ENCODE data around the gene CIITA. TPM values are rescaled to one million over a fixed set of nuclear protein-coding genes. Genes with fewer than 3 reads are reported as not detected.
"Not testable (repeated sequence)": the region's sequence is repeated elsewhere in the genome, so short reads cannot be mapped to it uniquely, and the experiment has no call there.

Gene CIITA
- polyA plus RNA-seq, 1 donor (not counting 4 experiments of a cell fraction or from before 2014, with no cell fraction given), result 0.05 TPM

- no peaks in the 10 kb centered on the region for H3K27me3 ChIP-seq (ENCODE audit: control insufficient read depth, extremely low read depth, insufficient read depth, low read length)
- H3K36me3 ChIP-seq (ENCODE audit: control insufficient read depth in 2 of 2, extremely low read depth in 1 of 2, insufficient read depth in 2 of 2, low read length in 2 of 2), result peaks cover 1 to 9% of the 10 kb centered on the region in 2 experiments
- no peak overlapping the region for H3K27ac ChIP-seq (ENCODE audit: control insufficient read depth, insufficient read depth, low read length)
- no peaks in the 10 kb centered on the region for H3K4me1 ChIP-seq (ENCODE audit: control insufficient read depth, extremely low read depth, insufficient read depth, low read length)
- TF ChIP-seq EZH2 (IDR thresholded peaks at IDR 0.05; ENCODE audit: low read length), result no peak
- TF ChIP-seq, protein P1, sequence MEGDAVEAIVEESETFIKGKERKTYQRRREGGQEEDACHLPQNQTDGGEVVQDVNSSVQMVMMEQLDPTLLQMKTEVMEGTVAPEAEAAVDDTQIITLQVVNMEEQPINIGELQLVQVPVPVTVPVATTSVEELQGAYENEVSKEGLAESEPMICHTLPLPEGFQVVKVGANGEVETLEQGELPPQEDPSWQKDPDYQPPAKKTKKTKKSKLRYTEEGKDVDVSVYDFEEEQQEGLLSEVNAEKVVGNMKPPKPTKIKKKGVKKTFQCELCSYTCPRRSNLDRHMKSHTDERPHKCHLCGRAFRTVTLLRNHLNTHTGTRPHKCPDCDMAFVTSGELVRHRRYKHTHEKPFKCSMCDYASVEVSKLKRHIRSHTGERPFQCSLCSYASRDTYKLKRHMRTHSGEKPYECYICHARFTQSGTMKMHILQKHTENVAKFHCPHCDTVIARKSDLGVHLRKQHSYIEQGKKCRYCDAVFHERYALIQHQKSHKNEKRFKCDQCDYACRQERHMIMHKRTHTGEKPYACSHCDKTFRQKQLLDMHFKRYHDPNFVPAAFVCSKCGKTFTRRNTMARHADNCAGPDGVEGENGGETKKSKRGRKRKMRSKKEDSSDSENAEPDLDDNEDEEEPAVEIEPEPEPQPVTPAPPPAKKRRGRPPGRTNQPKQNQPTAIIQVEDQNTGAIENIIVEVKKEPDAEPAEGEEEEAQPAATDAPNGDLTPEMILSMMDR (optimal IDR thresholded peaks at IDR 0.05 in 1 of 3, IDR thresholded peaks at IDR 0.05 in 1 of 3, conservative IDR thresholded peaks at IDR 0.05 in 1 of 3; ENCODE audit: extremely low read depth in 1 of 3, insufficient read depth in 2 of 3, low read length in 3 of 3), result no peak
- DNase-seq (ENCODE audit: low read depth, low spot score), result no peak
- no peak for FAIRE-seq
- no peaks in the 10 kb centered on the region for H3K9me3 ChIP-seq (ENCODE audit: control insufficient read depth, low read depth, low read length)
- no peak overlapping the region for H3K4me3 ChIP-seq (ENCODE audit: control insufficient read depth in 2 of 3, extremely low read depth in 1 of 3, insufficient read depth in 2 of 3, low read depth in 1 of 3, low read length in 3 of 3)
- peaks cover under 1% of the 10 kb centered on the region for H4K20me1 ChIP-seq (ENCODE audit: control insufficient read depth, extremely low read depth, insufficient read depth, low read length)
- no peaks in the 10 kb centered on the region for H3K79me2 ChIP-seq (ENCODE audit: control insufficient read depth, insufficient read depth, low read length)
- H2AFZ ChIP-seq (ENCODE audit: control insufficient read depth, low read length), result no peak overlapping the region
- H3K9me1 ChIP-seq (ENCODE audit: control insufficient read depth, extremely low read depth, insufficient read depth, low read length), result no peaks in the 10 kb centered on the region
- no peak overlapping the region for H3K9ac ChIP-seq (ENCODE audit: control insufficient read depth, extremely low read depth, insufficient read depth, low read length)
- no peak overlapping the region for H3K4me2 ChIP-seq (ENCODE audit: control insufficient read depth, extremely low read depth, insufficient read depth, low read depth, low read length)
- dilution Hi-C loops (cut with MboI; ENCODE audit: extremely low pct_ligation_motif_present, low sequenced_read_pairs), result no loop called here
Observed at GRCh38 chr16:10926867-10927266, 49.9 kb downstream of the CIITA start.

DNA sequence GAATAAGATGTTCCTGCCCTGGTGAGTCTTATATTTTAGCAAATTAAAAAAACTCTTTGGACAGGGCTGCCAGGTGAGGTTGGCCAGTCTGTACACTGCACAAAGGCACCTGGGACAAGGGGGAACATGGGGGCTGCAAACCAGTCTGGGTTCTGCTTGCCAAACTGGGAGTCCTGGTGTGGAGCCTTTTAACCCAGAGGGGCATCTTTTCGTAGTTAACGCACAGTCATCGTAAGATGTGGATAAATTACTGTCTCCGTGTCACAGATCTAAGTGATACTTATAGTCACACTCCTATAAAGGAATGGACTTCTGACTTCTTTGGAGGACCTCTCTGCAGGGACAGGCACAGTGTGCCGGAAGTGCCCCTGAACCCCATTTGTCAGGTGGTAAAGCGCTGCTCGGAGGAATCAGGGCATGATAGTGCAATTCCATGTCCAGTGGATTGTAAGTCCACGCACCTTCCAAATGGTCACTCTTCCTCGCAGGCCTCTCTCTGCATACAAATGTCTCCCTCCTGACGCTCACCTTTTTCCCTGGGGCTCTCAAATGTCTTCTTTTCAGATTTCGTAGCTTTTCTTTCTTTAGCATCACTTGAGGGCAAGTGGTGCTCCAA lies 50.6 kb downstream of the CIITA start:
- Histone ChIP-seq H3K4me1 (ENCODE audit: control insufficient read depth, extremely low read depth, insufficient read depth, low read length) (no peaks in the 10 kb centered on the region), H3K9me3 (ENCODE audit: control insufficient read depth, low read depth, low read length) (no peaks in the 10 kb centered on the region), H3K27ac (ENCODE audit: control insufficient read depth, insufficient read depth, low read length) (no peak overlapping the region), H3K79me2 (ENCODE audit: control insufficient read depth, insufficient read depth, low read length) (peaks cover 3% of the 10 kb centered on the region), H3K4me3 (ENCODE audit: control insufficient read depth in 2 of 3, extremely low read depth in 1 of 3, insufficient read depth in 2 of 3, low read depth in 1 of 3, low read length in 3 of 3) (no peak overlapping the region), H4K20me1 (ENCODE audit: control insufficient read depth, extremely low read depth, insufficient read depth, low read length) (peaks cover 5% of the 10 kb centered on the region), H3K9me1 (ENCODE audit: control insufficient read depth, extremely low read depth, insufficient read depth, low read length) (no peaks in the 10 kb centered on the region), H3K36me3 (ENCODE audit: control insufficient read depth in 2 of 2, extremely low read depth in 1 of 2, insufficient read depth in 2 of 2, low read length in 2 of 2) (peaks cover 6 to 11% of the 10 kb centered on the region in 2 experiments), H2AFZ (ENCODE audit: control insufficient read depth, low read length) (no peak overlapping the region), H3K9ac (ENCODE audit: control insufficient read depth, extremely low read depth, insufficient read depth, low read length) (no peak overlapping the region), H3K4me2 (ENCODE audit: control insufficient read depth, extremely low read depth, insufficient read depth, low read depth, low read length) (no peak overlapping the region), H3K27me3 (ENCODE audit: control insufficient read depth, extremely low read depth, insufficient read depth, low read length) (no peaks in the 10 kb centered on the region)
- dilution Hi-C loops (cut with MboI; ENCODE audit: extremely low pct_ligation_motif_present, low sequenced_read_pairs), result no loop called here
- DNase-seq (ENCODE audit: low read depth, low spot score), result no peak
- TF ChIP-seq EZH2 (IDR thresholded peaks at IDR 0.05; ENCODE audit: low read length), result no peak
- TF ChIP-seq, protein P1 (optimal IDR thresholded peaks at IDR 0.05 in 1 of 3, IDR thresholded peaks at IDR 0.05 in 1 of 3, conservative IDR thresholded peaks at IDR 0.05 in 1 of 3; ENCODE audit: extremely low read depth in 1 of 3, insufficient read depth in 2 of 3, low read length in 3 of 3), result no peak
- no peak for FAIRE-seq

- H4K20me1 ChIP-seq (ENCODE audit: control insufficient read depth, extremely low read depth, insufficient read depth, low read length); H3K4me2 ChIP-seq (ENCODE audit: control insufficient read depth, extremely low read depth, insufficient read depth, low read depth, low read length); H3K9me3 ChIP-seq (ENCODE audit: control insufficient read depth, low read depth, low read length); DNase-seq (ENCODE audit: low read depth, low spot score); dilution Hi-C loops (cut with MboI; ENCODE audit: extremely low pct_ligation_motif_present, low sequenced_read_pairs); H3K9me1 ChIP-seq (ENCODE audit: control insufficient read depth, extremely low read depth, insufficient read depth, low read length); H3K4me3 ChIP-seq (ENCODE audit: control insufficient read depth in 2 of 3, extremely low read depth in 1 of 3, insufficient read depth in 2 of 3, low read depth in 1 of 3, low read length in 3 of 3); H3K9ac ChIP-seq (ENCODE audit: control insufficient read depth, extremely low read depth, insufficient read depth, low read length); H2AFZ ChIP-seq (ENCODE audit: control insufficient read depth, low read length); H3K4me1 ChIP-seq (ENCODE audit: control insufficient read depth, extremely low read depth, insufficient read depth, low read length); H3K27ac ChIP-seq (ENCODE audit: control insufficient read depth, insufficient read depth, low read length); H3K27me3 ChIP-seq (ENCODE audit: control insufficient read depth, extremely low read depth, insufficient read depth, low read length); FAIRE-seq: not testable (repeated sequence)
- H3K36me3 ChIP-seq (ENCODE audit: control insufficient read depth in 2 of 2, extremely low read depth in 1 of 2, insufficient read depth in 2 of 2, low read length in 2 of 2), result peaks cover 6 to 13% of the 10 kb centered on the region in 2 experiments
- peaks cover 13% of the 10 kb centered on the region for H3K79me2 ChIP-seq (ENCODE audit: control insufficient read depth, insufficient read depth, low read length)
Observed at GRCh38 chr16:10929097-10929496, 52.1 kb downstream of the CIITA start.

Data from keratinocyte (primary cell).